K562 (cell line): ENCODE data around the gene SRGN. TPM values are rescaled to one million over a fixed set of nuclear protein-coding genes. Genes with fewer than 3 reads are reported as not detected.

Experiments
- BMI1 ChIP-seq: fragments of 150-350 bp; IDR thresholded peaks from 2 replicates; pipeline ENCODE4 v1.6.1; 2014; ENCODE audit warnings: low read length
- BRCA1 ChIP-seq, 2 experiments: fragments of 450-650 bp in 1 of 2; sonication (generic) in 1 of 2; formaldehyde crosslinking in 1 of 2; IDR thresholded peaks; 2 replicates each; pipeline versions ENCODE4 v1.5.0 to v1.6.1; 2017 to 2020; ENCODE audit warnings: mild to moderate bottlenecking in 1 of 2, missing genetic modification reagents in 1 of 2
- EP400 ChIP-seq: fragments of 450-650 bp; IDR thresholded peaks from 2 replicates; pipeline ENCODE4 v1.6.1; 2017; ENCODE audit warnings: antibody characterized with exemption, mild to moderate bottlenecking, moderate library complexity
- HDAC6 ChIP-seq: IDR thresholded peaks from 2 replicates; pipeline ENCODE4 v1.6.1; 2012; ENCODE audit warnings: low read depth, mild to moderate bottlenecking, control low read depth, inconsistent platforms, low read length, moderate library complexity
- HNRNPL ChIP-seq: fragments of 200-400 bp; formaldehyde crosslinking; IDR thresholded peaks from 2 replicates; pipeline ENCODE4 v1.6.1; 2017; ENCODE audit warnings: low read depth, mild to moderate bottlenecking, low read length
- KLF10 ChIP-seq: fragments of 250-450 bp; sonication (Bioruptor Pico); IDR thresholded peaks from 2 replicates; pipeline ENCODE4 v1.6.1; 2021; ENCODE audit warnings: matching md5 sums
- MAFK ChIP-seq: IDR thresholded peaks from 2 replicates; pipeline ENCODE4 v1.6.1; 2011; ENCODE audit warnings: low read length, improper control_type of control experiment
- NFIX ChIP-seq: fragments of 250-450 bp; sonication (Bioruptor Pico); IDR thresholded peaks from 2 replicates; pipeline ENCODE4 v1.4.0; 2020; ENCODE audit warnings: low read depth, mild to moderate bottlenecking, moderate library complexity
- PHB2 ChIP-seq: fragments of 450-650 bp; IDR thresholded peaks from 2 replicates; pipeline ENCODE4 v1.6.1; 2017; ENCODE audit warnings: low read depth
- POLR2H ChIP-seq: IDR thresholded peaks from 2 replicates; pipeline ENCODE4 v1.6.1; 2016; ENCODE audit warnings: missing genetic modification characterization, low read depth, mild to moderate bottlenecking, control low read depth, missing compliant biosample characterization, moderate library complexity
- PURB ChIP-seq: sonication (generic); formaldehyde crosslinking; IDR thresholded peaks from 2 replicates; pipeline ENCODE4 v1.9.0; 2021; ENCODE audit warnings: low read depth, mild to moderate bottlenecking, missing genetic modification reagents
- TBP ChIP-seq: optimal IDR thresholded peaks from 2 replicates; pipeline ENCODE3; 2011; ENCODE audit warnings: low read depth, low read length, improper control_type of control experiment
- ZFX ChIP-seq: sonication (generic); formaldehyde crosslinking; IDR thresholded peaks from 2 replicates; pipeline ENCODE4 v1.8.0; 2022; ENCODE audit warnings: mild to moderate bottlenecking, missing genetic modification reagents, moderate library complexity
- ZNF316 ChIP-seq: fragments of 450-650 bp; IDR thresholded peaks from 2 replicates; pipeline ENCODE4 v1.6.1; 2016
- ZNF696 ChIP-seq: fragments of 250-450 bp; sonication (Bioruptor Pico); conservative IDR thresholded peaks from 2 replicates; pipeline ENCODE4 v1.4.0; 2020; ENCODE audit warnings: mild to moderate bottlenecking, moderate library complexity
- ZNF766 ChIP-seq: fragments of 200-800 bp; sonication (Bioruptor generic); conservative IDR thresholded peaks from 2 replicates; pipeline ENCODE4 v1.6.1; 2016; ENCODE audit warnings: missing genetic modification characterization, missing compliant biosample characterization
- polyA plus RNA-seq, 8 experiments: library from polyadenylated mRNA; depleted of rRNA in 4 of 8; stranded (reverse) in 5 of 8; unstranded in 3 of 8; fragments of >200 nt; fragmentation: Nextera tagmentation in 2 of 8; fragmentation: Illumina TruSeq in 1 of 8; extraction: Ambion mirVana in 2 of 8; extraction: Trizol in 1 of 8; gene quantifications; 2 replicates each; pipeline versions ENCODE4 v1.2.1 to v1.2.3, GENCODE V29; 2011 to 2014; ENCODE audit warnings: inconsistent platforms in 1 of 8, missing spikeins in 1 of 8
- total RNA-seq, 7 experiments: library from RNA; depleted of rRNA in 6 of 7; stranded (reverse); fragments of >200 nt in 6 of 7; fragmentation: Illumina TruSeq in 2 of 7; extraction: Trizol in 2 of 7; gene quantifications; 2 replicates each; pipeline versions ENCODE4 v1.2.1 to v1.2.3, GENCODE V29; 2011 to 2021; ENCODE audit warnings: low replicate concordance in 1 of 7
- TF ChIP-seq, protein P1 (sequence below), 2 experiments: fragments of 450-650 bp; IDR thresholded peaks; 2 replicates each; pipeline ENCODE4 v1.6.1; 2016; ENCODE audit warnings: mild to moderate bottlenecking in 2 of 2, borderline replicate concordance in 1 of 2, low read depth in 1 of 2, moderate library complexity in 1 of 2
- TF ChIP-seq, protein P2 (sequence below): fragments of 450-650 bp; formaldehyde crosslinking; IDR thresholded peaks from 2 replicates; pipeline ENCODE4 v1.4.0; 2020; ENCODE audit warnings: mild to moderate bottlenecking
- TF ChIP-seq, protein P3 (sequence below): fragments of 250-450 bp; sonication (Bioruptor Pico); IDR thresholded peaks from 2 replicates; pipeline ENCODE4 v1.8.0; 2022; ENCODE audit warnings: moderate library complexity, mild to moderate bottlenecking, inconsistent platforms
- TF ChIP-seq, protein P4 (sequence below): fragments of 250-450 bp; sonication (Bioruptor Pico); IDR thresholded peaks from 2 replicates; pipeline ENCODE4 v1.4.0; 2020

SRGN gene
- total and polyA plus RNA-seq, 9 of the 15 experiments (the other 6 are each of a cell fraction or from before 2014, with no cell fraction given): 136 to 304 (median 180) TPM

DNA sequence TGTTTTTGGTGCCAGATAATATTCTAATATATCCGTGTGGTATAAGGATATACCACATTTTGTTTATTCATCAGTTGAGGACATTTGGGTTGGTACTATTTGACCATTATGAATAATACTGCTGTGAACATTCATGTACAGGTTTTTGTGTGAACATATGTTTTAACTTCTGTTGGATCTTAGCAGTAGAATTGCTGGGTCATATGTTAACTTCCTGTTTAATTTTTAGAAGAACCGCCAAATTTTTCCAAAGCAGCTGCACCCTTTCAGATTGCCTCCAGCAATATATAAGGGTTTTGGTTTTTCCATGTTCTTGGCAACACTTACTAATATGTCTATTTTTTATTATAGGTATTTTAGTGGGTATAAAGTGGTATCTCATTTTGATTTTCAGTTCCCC is 58.9 kb downstream of the SRGN start (continued):
- TF ChIP-seq, protein P1, sequence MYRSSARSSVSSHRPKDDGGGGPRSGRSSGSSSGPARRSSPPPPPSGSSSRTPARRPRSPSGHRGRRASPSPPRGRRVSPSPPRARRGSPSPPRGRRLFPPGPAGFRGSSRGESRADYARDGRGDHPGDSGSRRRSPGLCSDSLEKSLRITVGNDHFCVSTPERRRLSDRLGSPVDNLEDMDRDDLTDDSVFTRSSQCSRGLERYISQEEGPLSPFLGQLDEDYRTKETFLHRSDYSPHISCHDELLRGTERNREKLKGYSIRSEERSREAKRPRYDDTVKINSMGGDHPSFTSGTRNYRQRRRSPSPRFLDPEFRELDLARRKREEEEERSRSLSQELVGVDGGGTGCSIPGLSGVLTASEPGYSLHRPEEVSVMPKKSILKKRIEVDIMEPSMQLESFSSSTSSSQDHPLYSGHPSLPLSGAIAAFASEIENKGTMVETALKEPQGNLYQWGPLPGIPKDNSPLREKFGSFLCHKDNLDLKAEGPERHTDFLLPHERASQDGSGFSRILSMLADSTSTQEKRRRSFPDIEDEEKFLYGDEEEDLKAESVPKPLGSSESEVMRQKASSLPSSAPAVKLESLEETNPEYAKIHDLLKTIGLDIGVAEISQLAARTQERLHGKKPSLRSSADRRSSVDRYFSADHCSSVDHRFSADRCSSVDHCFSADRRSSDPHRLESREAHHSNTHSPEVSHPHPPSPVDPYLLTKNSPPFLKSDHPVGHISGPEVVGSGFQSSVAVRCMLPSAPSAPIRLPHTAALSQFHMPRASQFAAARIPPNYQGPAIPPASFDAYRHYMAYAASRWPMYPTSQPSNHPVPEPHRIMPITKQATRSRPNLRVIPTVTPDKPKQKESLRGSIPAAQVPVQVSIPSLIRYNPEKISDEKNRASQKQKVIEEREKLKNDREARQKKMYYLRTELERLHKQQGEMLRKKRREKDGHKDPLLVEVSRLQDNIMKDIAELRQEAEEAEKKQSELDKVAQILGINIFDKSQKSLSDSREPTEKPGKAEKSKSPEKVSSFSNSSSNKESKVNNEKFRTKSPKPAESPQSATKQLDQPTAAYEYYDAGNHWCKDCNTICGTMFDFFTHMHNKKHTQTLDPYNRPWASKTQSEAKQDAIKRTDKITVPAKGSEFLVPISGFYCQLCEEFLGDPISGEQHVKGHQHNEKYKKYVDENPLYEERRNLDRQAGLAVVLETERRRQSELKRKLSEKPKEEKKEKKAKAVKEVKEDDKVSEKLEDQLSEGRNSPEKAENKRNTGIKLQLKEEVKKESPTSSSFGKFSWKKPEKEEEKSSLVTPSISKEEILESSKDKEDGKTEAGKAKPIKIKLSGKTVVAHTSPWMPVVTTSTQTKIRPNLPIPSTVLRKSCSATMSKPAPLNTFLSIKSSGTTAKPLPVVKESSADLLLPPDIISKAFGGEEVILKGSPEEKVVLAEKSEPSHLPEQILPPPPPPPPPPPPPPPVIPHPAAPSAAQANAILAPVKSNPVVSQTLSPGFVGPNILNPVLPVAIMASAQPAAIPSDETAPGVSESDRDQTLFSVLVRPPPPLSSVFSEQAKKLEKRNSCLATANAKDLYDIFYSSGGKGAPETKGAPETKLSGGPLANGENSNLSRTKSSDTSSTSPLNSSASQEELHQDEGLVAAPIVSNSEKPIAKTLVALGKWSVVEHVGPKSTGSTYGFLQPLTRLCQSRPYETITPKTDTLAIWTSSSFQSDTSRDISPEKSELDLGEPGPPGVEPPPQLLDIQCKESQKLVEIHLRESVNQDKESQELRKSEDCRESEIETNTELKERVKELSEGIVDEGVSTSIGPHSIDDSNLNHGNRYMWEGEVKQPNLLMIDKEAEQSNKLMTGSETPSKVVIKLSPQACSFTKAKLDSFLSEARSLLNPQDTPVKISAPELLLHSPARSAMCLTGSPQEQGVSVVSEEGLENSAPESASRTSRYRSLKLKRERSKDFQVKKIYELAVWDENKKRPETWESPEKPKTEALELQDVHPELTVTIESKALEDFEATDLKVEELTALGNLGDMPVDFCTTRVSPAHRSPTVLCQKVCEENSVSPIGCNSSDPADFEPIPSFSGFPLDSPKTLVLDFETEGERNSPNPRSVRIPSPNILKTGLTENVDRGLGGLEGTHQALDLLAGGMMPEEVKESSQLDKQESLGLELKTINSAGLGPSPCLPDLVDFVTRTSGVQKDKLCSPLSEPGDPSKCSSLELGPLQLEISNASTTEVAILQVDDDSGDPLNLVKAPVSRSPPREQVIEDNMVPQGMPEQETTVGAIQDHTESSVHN (IDR thresholded peaks at IDR 0.05; ENCODE audit: borderline replicate concordance in 1 of 2, low read depth in 1 of 2): no peak
- TF ChIP-seq HNRNPL: no peak
- TF ChIP-seq KLF10: no peak
- no peak for TF ChIP-seq BRCA1 (IDR thresholded peaks at IDR 0.05)
- TF ChIP-seq BRCA1 (CRISPR knock-in tag; IDR thresholded peaks at IDR 0.05): no peak
- TF ChIP-seq MAFK: peak; percentile 29; the same call in 1 of the 2 replicates
- no peak for TF ChIP-seq HDAC6
- TF ChIP-seq NFIX (CRISPR knock-in tag): no peak
- TF ChIP-seq, protein P2, sequence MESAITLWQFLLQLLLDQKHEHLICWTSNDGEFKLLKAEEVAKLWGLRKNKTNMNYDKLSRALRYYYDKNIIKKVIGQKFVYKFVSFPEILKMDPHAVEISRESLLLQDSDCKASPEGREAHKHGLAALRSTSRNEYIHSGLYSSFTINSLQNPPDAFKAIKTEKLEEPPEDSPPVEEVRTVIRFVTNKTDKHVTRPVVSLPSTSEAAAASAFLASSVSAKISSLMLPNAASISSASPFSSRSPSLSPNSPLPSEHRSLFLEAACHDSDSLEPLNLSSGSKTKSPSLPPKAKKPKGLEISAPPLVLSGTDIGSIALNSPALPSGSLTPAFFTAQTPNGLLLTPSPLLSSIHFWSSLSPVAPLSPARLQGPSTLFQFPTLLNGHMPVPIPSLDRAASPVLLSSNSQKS (CRISPR knock-in tag): no peak
- TF ChIP-seq EP400: 0 out of 2 replicates have a peak, but pooled peaks have one; percentile 38
- TF ChIP-seq PHB2: no peak
- TF ChIP-seq ZFX (CRISPR knock-in tag): no peak
- no peak for TF ChIP-seq TBP
- TF ChIP-seq BMI1: no peak
- no peak for TF ChIP-seq ZNF766 (CRISPR knock-in tag)
- TF ChIP-seq PURB (CRISPR knock-in tag): no peak
- 0 out of 2 replicates have a peak, but pooled peaks have one; percentile 29 for TF ChIP-seq POLR2H (tag)
- TF ChIP-seq, protein P3, sequence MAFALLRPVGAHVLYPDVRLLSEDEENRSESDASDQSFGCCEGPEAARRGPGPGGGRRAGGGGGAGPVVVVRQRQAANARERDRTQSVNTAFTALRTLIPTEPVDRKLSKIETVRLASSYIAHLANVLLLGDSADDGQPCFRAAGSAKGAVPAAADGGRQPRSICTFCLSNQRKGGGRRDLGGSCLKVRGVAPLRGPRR (CRISPR knock-in tag): no peak
- peak; percentile 46 for TF ChIP-seq ZNF316
- no peak for TF ChIP-seq ZNF696 (CRISPR knock-in tag)
- TF ChIP-seq, protein P4, sequence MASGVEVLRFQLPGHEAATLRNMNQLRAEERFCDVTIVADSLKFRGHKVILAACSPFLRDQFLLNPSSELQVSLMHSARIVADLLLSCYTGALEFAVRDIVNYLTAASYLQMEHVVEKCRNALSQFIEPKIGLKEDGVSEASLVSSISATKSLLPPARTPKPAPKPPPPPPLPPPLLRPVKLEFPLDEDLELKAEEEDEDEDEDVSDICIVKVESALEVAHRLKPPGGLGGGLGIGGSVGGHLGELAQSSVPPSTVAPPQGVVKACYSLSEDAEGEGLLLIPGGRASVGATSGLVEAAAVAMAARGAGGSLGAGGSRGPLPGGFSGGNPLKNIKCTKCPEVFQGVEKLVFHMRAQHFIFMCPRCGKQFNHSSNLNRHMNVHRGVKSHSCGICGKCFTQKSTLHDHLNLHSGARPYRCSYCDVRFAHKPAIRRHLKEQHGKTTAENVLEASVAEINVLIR (CRISPR knock-in tag): no peak
